ENCODE data around the gene PHC3.

DNA sequence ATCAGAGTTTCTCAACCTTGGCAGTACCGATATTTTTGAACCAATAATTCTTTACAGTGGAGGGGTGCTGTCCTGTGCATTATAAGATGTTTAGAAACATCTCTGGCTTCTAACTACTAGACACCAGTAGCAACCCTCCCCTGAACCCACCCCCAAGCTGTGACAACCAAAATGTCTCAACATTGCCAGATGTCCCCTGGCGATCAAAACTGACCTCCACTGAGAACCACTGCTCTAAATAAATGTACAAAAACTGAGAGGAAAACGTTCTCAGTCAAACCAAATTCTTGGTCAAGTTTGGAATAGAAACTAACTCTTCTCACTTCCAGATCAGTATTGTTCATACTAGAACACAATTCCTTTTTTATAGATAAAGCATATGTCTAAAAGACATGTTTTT is 85.2 kb downstream of the PHC3 start:
- no peak for TF ChIP-seq EZH2phosphoT487 (IDR thresholded peaks at IDR 0.05; ENCODE audit: low read depth, severe bottlenecking, unreplicated experiment)
- TF ChIP-seq, protein P1, sequence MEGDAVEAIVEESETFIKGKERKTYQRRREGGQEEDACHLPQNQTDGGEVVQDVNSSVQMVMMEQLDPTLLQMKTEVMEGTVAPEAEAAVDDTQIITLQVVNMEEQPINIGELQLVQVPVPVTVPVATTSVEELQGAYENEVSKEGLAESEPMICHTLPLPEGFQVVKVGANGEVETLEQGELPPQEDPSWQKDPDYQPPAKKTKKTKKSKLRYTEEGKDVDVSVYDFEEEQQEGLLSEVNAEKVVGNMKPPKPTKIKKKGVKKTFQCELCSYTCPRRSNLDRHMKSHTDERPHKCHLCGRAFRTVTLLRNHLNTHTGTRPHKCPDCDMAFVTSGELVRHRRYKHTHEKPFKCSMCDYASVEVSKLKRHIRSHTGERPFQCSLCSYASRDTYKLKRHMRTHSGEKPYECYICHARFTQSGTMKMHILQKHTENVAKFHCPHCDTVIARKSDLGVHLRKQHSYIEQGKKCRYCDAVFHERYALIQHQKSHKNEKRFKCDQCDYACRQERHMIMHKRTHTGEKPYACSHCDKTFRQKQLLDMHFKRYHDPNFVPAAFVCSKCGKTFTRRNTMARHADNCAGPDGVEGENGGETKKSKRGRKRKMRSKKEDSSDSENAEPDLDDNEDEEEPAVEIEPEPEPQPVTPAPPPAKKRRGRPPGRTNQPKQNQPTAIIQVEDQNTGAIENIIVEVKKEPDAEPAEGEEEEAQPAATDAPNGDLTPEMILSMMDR (IDR thresholded peaks at IDR 0.05; ENCODE audit: poor library complexity) = no peak
- no peak for TF ChIP-seq EZH2 (IDR thresholded peaks at IDR 0.05; ENCODE audit: borderline replicate concordance)

Measured in hepatocyte (in vitro differentiated cells).